Smooth muscle cell (in vitro differentiated cells): Measurements from ENCODE around the gene TP53BP1. TPM values are rescaled to one million over a fixed set of nuclear protein-coding genes. Genes with fewer than 3 reads are reported as not detected.
"Not testable (repeated sequence)": the region's sequence is repeated elsewhere in the genome, so short reads cannot be mapped to it uniquely, and the experiment has no call there.

Experiments used
- DNase-seq: peaks from one replicate; lab custom pipeline; 2025; ENCODE audit not compliant: unreplicated experiment; lab: John Stamatoyannopoulos, UW
- H2AFZ ChIP-seq: fragments of 200-600 bp; sonication (generic); 2 replicates; pipeline ENCODE4 v1.6.0; 2016; ENCODE audit warnings: antibody characterized with exemption, low read depth, mild to moderate bottlenecking
- H3F3A ChIP-seq: fragments of 200-600 bp; sonication (generic); 2 replicates; pipeline ENCODE4 v1.6.0; 2017; ENCODE audit warnings: antibody characterized with exemption, low read depth
- H3K27ac ChIP-seq: fragments of 200-600 bp; sonication (generic); 2 replicates; pipeline ENCODE4 v1.5.1; 2016; ENCODE audit warnings: low read depth, mild to moderate bottlenecking
- H3K27me3 ChIP-seq: fragments of 200-600 bp; sonication (generic); 2 replicates; pipeline ENCODE4 v1.6.1; 2016; ENCODE audit warnings: low read depth, mild to moderate bottlenecking
- H3K36me3 ChIP-seq: fragments of 200-600 bp; sonication (generic); 2 replicates; pipeline ENCODE4 v1.5.1; 2016; ENCODE audit warnings: low read depth
- H3K4me1 ChIP-seq: fragments of 200-600 bp; sonication (generic); 2 replicates; pipeline ENCODE4 v1.5.1; 2016; ENCODE audit warnings: low read depth
- H3K4me2 ChIP-seq: fragments of 200-600 bp; sonication (generic); 2 replicates; pipeline ENCODE4 v1.6.0; 2016; ENCODE audit warnings: mild to moderate bottlenecking
- H3K4me3 ChIP-seq: fragments of 200-600 bp; sonication (generic); 2 replicates; pipeline ENCODE4 v1.5.1; 2016; ENCODE audit warnings: mild to moderate bottlenecking
- H3K79me2 ChIP-seq: fragments of 200-600 bp; sonication (generic); 2 replicates; pipeline ENCODE4 v1.6.0; 2016; ENCODE audit warnings: low read depth, mild to moderate bottlenecking
- H3K9ac ChIP-seq: fragments of 200-600 bp; sonication (generic); 2 replicates; pipeline ENCODE4 v1.6.0; 2016; ENCODE audit warnings: low read depth
- H3K9me3 ChIP-seq: fragments of 200-600 bp; sonication (generic); replicated peaks from 2 replicates; pipeline ENCODE4 v1.5.1; 2016; ENCODE audit warnings: low read depth
- H4K20me1 ChIP-seq: fragments of 200-600 bp; sonication (generic); 2 replicates; pipeline ENCODE4 v1.6.0; 2016; ENCODE audit warnings: low read depth
- WGBS: methylation state at CpG from one replicate; pipeline ENCODE4 v1.1.7; 2016; ENCODE audit warnings: low lambda C conversion rate; 5-methylcytosine and 5-hydroxymethylcytosine counted together
- polyA plus RNA-seq: library from polyadenylated mRNA; unstranded; fragments of >200 nt; fragmentation: Nextera tagmentation; extraction: Ambion mirVana; gene quantifications from 2 replicates; pipeline ENCODE4 v1.2.1, GENCODE V29; 2016
- total RNA-seq: library from RNA; depleted of rRNA; stranded (reverse); fragments of >200 nt; gene quantifications from 2 replicates; pipeline ENCODE4 v1.2.3, GENCODE V29; 2014
- TF ChIP-seq, protein P1 (sequence below): fragments of 200-600 bp; sonication (generic); IDR thresholded peaks from 2 replicates; pipeline ENCODE4 v1.5.1; 2017; ENCODE audit warnings: borderline replicate concordance, mild to moderate bottlenecking, antibody characterized with exemption; ENCODE audit not compliant: insufficient read depth, poor library complexity, severe bottlenecking

TP53BP1 gene
- total and polyA plus RNA-seq, 2 experiments from 2014 or later: 24.1 to 41.5 TPM

- TF ChIP-seq, protein P1, sequence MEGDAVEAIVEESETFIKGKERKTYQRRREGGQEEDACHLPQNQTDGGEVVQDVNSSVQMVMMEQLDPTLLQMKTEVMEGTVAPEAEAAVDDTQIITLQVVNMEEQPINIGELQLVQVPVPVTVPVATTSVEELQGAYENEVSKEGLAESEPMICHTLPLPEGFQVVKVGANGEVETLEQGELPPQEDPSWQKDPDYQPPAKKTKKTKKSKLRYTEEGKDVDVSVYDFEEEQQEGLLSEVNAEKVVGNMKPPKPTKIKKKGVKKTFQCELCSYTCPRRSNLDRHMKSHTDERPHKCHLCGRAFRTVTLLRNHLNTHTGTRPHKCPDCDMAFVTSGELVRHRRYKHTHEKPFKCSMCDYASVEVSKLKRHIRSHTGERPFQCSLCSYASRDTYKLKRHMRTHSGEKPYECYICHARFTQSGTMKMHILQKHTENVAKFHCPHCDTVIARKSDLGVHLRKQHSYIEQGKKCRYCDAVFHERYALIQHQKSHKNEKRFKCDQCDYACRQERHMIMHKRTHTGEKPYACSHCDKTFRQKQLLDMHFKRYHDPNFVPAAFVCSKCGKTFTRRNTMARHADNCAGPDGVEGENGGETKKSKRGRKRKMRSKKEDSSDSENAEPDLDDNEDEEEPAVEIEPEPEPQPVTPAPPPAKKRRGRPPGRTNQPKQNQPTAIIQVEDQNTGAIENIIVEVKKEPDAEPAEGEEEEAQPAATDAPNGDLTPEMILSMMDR: no peak
- Histone ChIP-seq H3K27ac (no peak overlapping the region), H3K9me3 (no peaks in the 10 kb centered on the region), H3F3A (no peaks in the 10 kb centered on the region), H3K79me2 (no peaks in the 10 kb centered on the region), H4K20me1 (no peaks in the 10 kb centered on the region), H3K9ac (no peak overlapping the region), H3K27me3 (no peaks in the 10 kb centered on the region), H3K36me3 (peaks cover 21% of the 10 kb centered on the region), H3K4me3 (no peak overlapping the region), H3K4me2 (no peak overlapping the region), H2AFZ (no peak overlapping the region), H3K4me1 (no peaks in the 10 kb centered on the region)
- 93% methylated on average over 8 of the region's 8 CpGs for WGBS
- DNase-seq: no peak
Measured at GRCh38 chr15:43403616-43404015, 89.3 kb downstream of the TP53BP1 start.

- H3K27me3 ChIP-seq: no peaks in the 10 kb centered on the region
- no peak overlapping the region for H3K4me3 ChIP-seq
- DNase-seq: no peak
- H3K36me3 ChIP-seq: peaks cover 19% of the 10 kb centered on the region
- WGBS: 97% methylated on average over 3 of the region's 3 CpGs
- no peak overlapping the region for H3K27ac ChIP-seq
- no peaks in the 10 kb centered on the region for H4K20me1 ChIP-seq
- no peaks in the 10 kb centered on the region for H3K4me1 ChIP-seq
- H3K4me2 ChIP-seq: no peak overlapping the region
- H3K9me3 ChIP-seq: no peaks in the 10 kb centered on the region
- H3K9ac ChIP-seq: no peak overlapping the region
- H3K79me2 ChIP-seq: no peaks in the 10 kb centered on the region
- TF ChIP-seq, protein P1: no peak
- H2AFZ ChIP-seq: no peak overlapping the region
- H3F3A ChIP-seq: no peaks in the 10 kb centered on the region
Measured at GRCh38 chr15:43402255-43402654, 90.7 kb downstream of the TP53BP1 start.

GRCh38 chr15:43393592-43393991 lies 99.4 kb downstream of the TP53BP1 start:
- H4K20me1 ChIP-seq, H3K9ac ChIP-seq, H3K9me3 ChIP-seq, H3K4me3 ChIP-seq, H3F3A ChIP-seq, DNase-seq, H3K4me1 ChIP-seq, H3K27me3 ChIP-seq, H3K27ac ChIP-seq, H3K79me2 ChIP-seq, H3K4me2 ChIP-seq, H3K36me3 ChIP-seq, H2AFZ ChIP-seq: not testable (repeated sequence)
- WGBS: over 99% methylated on average over 6 of the region's 6 CpGs

DNA sequence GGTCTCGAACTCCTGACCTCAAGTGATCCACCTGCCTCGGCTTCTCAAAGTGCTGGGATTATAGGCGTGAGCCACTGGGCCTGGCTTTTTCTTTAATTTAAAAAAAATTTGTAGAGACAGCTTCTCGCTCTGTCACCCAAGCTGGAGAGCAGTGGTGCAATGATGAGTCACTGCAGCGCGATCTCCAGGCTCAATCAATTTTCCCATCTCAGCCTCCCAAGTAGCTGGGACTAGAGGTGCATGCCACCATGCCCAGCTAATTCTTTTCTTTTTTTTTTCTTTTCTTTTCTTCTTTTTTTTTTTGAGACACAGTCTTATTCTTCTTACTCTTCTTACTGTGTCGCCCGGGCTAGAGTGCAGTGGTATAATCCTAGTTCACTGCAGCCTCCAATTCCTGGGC lies 102.2 kb downstream of the TP53BP1 start:
- Histone ChIP-seq H3K4me2 (no peak overlapping the region), H3K79me2 (no peaks in the 10 kb centered on the region), H3K4me3 (no peak overlapping the region), H3K4me1 (no peaks in the 10 kb centered on the region), H3K36me3 (peaks cover 15% of the 10 kb centered on the region), H2AFZ (no peak overlapping the region), H4K20me1 (no peaks in the 10 kb centered on the region), H3K27me3 (no peaks in the 10 kb centered on the region), H3F3A (no peaks in the 10 kb centered on the region), H3K9ac (no peak overlapping the region), H3K9me3 (no peaks in the 10 kb centered on the region), H3K27ac (no peak overlapping the region)
- no peak for DNase-seq
- TF ChIP-seq, protein P1: no peak
- 92% methylated on average over 8 of the region's 8 CpGs for WGBS
